B cell (primary cell): ENCODE results near the gene UTS2R. TPM values are rescaled to one million over a fixed set of nuclear protein-coding genes. Genes with fewer than 3 reads are reported as not detected.

ENCODE experiments used
- ATAC-seq: fragments of 200-7000 bp; cut with Tn5 transposase; one replicate; pipeline ENCODE4 v1.10.0; 2021; ENCODE audit warnings: low read depth, mild to moderate bottlenecking, moderate number of reproducible peaks, moderate library complexity
- CTCF ChIA-PET: fragments of 350-600 bp; sonication (Branson Sonifier 250); formaldehyde crosslinking; loops from one replicate; lab custom pipeline; 2021; ENCODE audit warnings: antibody characterized with exemption, inconsistent platforms; lab: Charles Lee
- POLR2A ChIA-PET: fragments of 350-600 bp; sonication (Branson Sonifier 250); formaldehyde crosslinking; loops from one replicate; lab custom pipeline; 2021; ENCODE audit warnings: antibody characterized with exemption; lab: Charles Lee
- DNase-seq: peaks from one replicate; pipeline ENCODE4 v3.0.0; 2013
- H2AFZ ChIP-seq: 2 replicates; pipeline ENCODE4 v1.6.1; 2012; ENCODE audit warnings: mild to moderate bottlenecking, low read depth, low read length; ENCODE audit not compliant: insufficient read depth, poor library complexity, severe bottlenecking
- H3K27ac ChIP-seq, 2 donors: 1 replicate in 1 of 2; 2 replicates in 1 of 2; pipeline ENCODE4 v1.5.1; 2012 to 2013; ENCODE audit warnings: low read length in 2 of 2, mild to moderate bottlenecking in 2 of 2, moderate library complexity in 1 of 2
- H3K27me3 ChIP-seq, 4 experiments: fragments of 200-600 bp in 1 of 4; sonication (generic) in 1 of 4; replicated peaks in 1 of 4; 1 replicate in 2 of 4; 2 replicates in 2 of 4; pipeline versions ENCODE4 v1.6.1 to v1.7.0; 2013 to 2016; ENCODE audit warnings: low read length in 3 of 4, mild to moderate bottlenecking in 2 of 4, mixed read lengths in 1 of 4, moderate library complexity in 1 of 4; ENCODE audit not compliant: insufficient read depth in 4 of 4, control insufficient read depth in 3 of 4; ENCODE audit errors: control extremely low read depth in 1 of 4
- H3K36me3 ChIP-seq, 2 experiments: replicated peaks in 1 of 2; 1 replicate in 1 of 2; 2 replicates in 1 of 2; pipeline versions ENCODE4 v1.6.1 to v1.7.1; 2013; ENCODE audit warnings: low read length in 1 of 2; ENCODE audit not compliant: insufficient read depth in 2 of 2, control insufficient read depth in 1 of 2; ENCODE audit errors: control extremely low read depth in 1 of 2, extremely low read depth in 1 of 2
- H3K4me1 ChIP-seq, 2 donors: fragments of 200-600 bp in 1 of 2; sonication (generic) in 1 of 2; 1 replicate in 1 of 2; 2 replicates in 1 of 2; pipeline versions ENCODE4 v1.5.1 to v1.6.1; 2013 to 2017; ENCODE audit warnings: low read length in 2 of 2; ENCODE audit not compliant: control insufficient read depth in 2 of 2, insufficient read depth in 2 of 2
- H3K4me2 ChIP-seq: replicated peaks from 2 replicates; pipeline ENCODE3; 2012; ENCODE audit warnings: mild to moderate bottlenecking, low read depth, low read length; ENCODE audit not compliant: poor library complexity, severe bottlenecking
- H3K4me3 ChIP-seq, 5 experiments: fragments of 200-600 bp in 1 of 5; sonication (generic) in 1 of 5; 1 replicate in 3 of 5; 2 replicates in 2 of 5; pipeline versions ENCODE4 v1.5.1 to v1.7.0; 2011 to 2016; ENCODE audit warnings: low read length in 4 of 5, mild to moderate bottlenecking in 4 of 5, low read depth in 2 of 5, control low read depth in 1 of 5, moderate library complexity in 1 of 5; ENCODE audit not compliant: insufficient read depth in 1 of 5; ENCODE audit errors: control extremely low read depth in 1 of 5, extremely low read depth in 1 of 5
- H3K79me2 ChIP-seq: fragments of 200-600 bp; sonication (generic); one replicate; pipeline ENCODE4 v1.6.0; 2016; ENCODE audit warnings: low read length; ENCODE audit not compliant: control insufficient read depth, insufficient read depth
- H3K9ac ChIP-seq: fragments of 200-600 bp; sonication (generic); 2 replicates; pipeline ENCODE4 v1.6.1; 2017; ENCODE audit warnings: mild to moderate bottlenecking, low read length, moderate library complexity
- H3K9me3 ChIP-seq, 3 donors: one replicate each; pipeline versions ENCODE4 v1.6.1 to v1.7.1; 2013; ENCODE audit warnings: low read length in 2 of 3; ENCODE audit not compliant: control insufficient read depth in 2 of 3, insufficient read depth in 1 of 3; ENCODE audit errors: control extremely low read depth in 1 of 3
- H4K20me1 ChIP-seq: 2 replicates; pipeline ENCODE4 v1.6.0; 2012; ENCODE audit warnings: mild to moderate bottlenecking, low read length; ENCODE audit not compliant: insufficient read depth, control insufficient read depth, poor library complexity, severe bottlenecking
- H3K27ac Mint-ChIP-seq: one replicate; pipeline ENCODE4 v1.8.0; 2021; ENCODE audit warnings: mixed read lengths
- H3K27me3 Mint-ChIP-seq: one replicate; pipeline ENCODE4 v1.8.0; 2021; ENCODE audit warnings: mixed read lengths
- H3K4me1 Mint-ChIP-seq: one replicate; pipeline ENCODE4 v1.8.0; 2021; ENCODE audit warnings: mixed read lengths
- H3K4me3 Mint-ChIP-seq: one replicate; pipeline ENCODE4 v1.8.0; 2021; ENCODE audit warnings: mixed read lengths
- H3K9me3 Mint-ChIP-seq: one replicate; pipeline ENCODE4 v1.8.0; 2022; ENCODE audit warnings: mixed read lengths; ENCODE audit not compliant: insufficient read depth
- EZH2 ChIP-seq: IDR thresholded peaks from 2 replicates; pipeline ENCODE4 v1.6.1; 2012; ENCODE audit warnings: borderline replicate concordance, low read depth, mild to moderate bottlenecking, moderate library complexity, low read length; ENCODE audit not compliant: insufficient read depth, poor library complexity, severe bottlenecking
- WGBS: methylation state at CpG from one replicate; pipeline ENCODE4 v1.1.5; 2013; ENCODE audit warnings: missing lambda C conversion rate; ENCODE audit not compliant: insufficient coverage; 5-methylcytosine and 5-hydroxymethylcytosine counted together
- intact Hi-C: fragments of 100-400 bp; cut with micrococcal nuclease; formaldehyde crosslinking; loops from one replicate; pipeline ENCODE4 v1.10.0; 2022
- polyA plus RNA-seq: library from polyadenylated mRNA; depleted of rRNA; stranded (reverse); fragments of >200 nt; gene quantifications from 2 replicates; pipeline ENCODE4 v1.2.3, GENCODE V29; 2012
- total RNA-seq, 2 donors: library from RNA; stranded (reverse); fragments of 120-200 nt in 1 of 2; gene quantifications; 1 replicate in 1 of 2; 2 replicates in 1 of 2; pipeline versions ENCODE4 v1.2.3 to v1.2.4, GENCODE V29; 2013 to 2022
- TF ChIP-seq, protein P1 (sequence below): fragments of 200-600 bp; IDR thresholded peaks from one replicate; pipeline ENCODE4 v1.8.0; 2022; ENCODE audit warnings: antibody characterized with exemption, mild to moderate bottlenecking

The UTS2R gene
- total and polyA plus RNA-seq, 2 donors (not counting 1 experiment from before 2014, with no cell fraction given): 0.86 TPM; not detected in 1

DNA sequence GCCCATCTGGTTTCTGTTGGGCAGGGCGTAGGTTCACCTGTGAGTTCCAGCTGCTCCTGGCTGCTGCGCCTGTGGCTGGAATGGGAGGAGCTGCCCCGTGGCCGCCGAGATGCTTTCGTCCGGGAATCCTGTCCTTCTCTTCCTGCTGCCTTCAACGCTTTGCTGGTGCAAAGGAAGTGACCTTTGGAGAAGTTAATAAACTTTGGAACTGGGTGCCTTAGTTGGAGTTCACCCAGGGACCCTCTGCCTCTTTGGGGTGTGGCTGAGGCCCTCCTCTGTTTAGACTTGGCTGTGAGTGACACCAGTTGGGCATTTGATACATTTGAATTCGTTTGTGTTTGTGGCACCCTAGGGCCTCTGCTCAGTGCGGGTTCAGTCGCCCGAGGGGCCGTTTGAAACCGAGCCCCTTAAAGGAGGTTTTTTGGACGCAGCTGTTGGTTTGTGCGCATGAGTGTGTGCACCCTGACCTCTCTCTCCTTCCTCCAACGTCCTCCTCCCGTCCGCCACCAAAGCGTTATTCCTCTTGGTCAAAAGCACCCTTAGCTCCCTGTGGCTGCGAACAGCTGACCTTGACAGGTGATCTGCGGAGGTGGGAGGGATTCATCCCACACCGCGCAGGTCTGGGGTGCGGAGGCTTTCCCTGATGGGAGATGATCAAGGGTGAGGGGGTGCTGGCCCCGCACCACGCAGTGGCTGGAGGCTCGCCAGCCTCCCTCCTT, 29.0 kb upstream of the UTS2R start:
- no peak overlapping the region for H2AFZ ChIP-seq
- intact Hi-C loops: no loop called here
- ChIA-PET POLR2A (no interaction called here), CTCF (no interaction called here)
- Mint-ChIP-seq H3K9me3 (no peaks in the 10 kb centered on the region), H3K27me3 (peaks cover 12% of the 10 kb centered on the region), H3K4me3 (no peak overlapping the region), H3K4me1 (peaks cover 6% of the 10 kb centered on the region), H3K27ac (no peak overlapping the region)
- peaks cover 0 to 10% (median 0%) of the 10 kb centered on the region in 4 experiments for H3K27me3 ChIP-seq
- no peak for DNase-seq
- H3K36me3 ChIP-seq: no peaks in the 10 kb centered on the region
- H3K27ac ChIP-seq: no peak overlapping the region
- no peak overlapping the region for H3K4me3 ChIP-seq
- no peak for ATAC-seq
- peaks cover 4% of the 10 kb centered on the region in 2 donors for H3K4me1 ChIP-seq
- no peak overlapping the region for H3K9ac ChIP-seq
- H3K79me2 ChIP-seq: no peaks in the 10 kb centered on the region
- TF ChIP-seq EZH2: no peak
- TF ChIP-seq, protein P1, sequence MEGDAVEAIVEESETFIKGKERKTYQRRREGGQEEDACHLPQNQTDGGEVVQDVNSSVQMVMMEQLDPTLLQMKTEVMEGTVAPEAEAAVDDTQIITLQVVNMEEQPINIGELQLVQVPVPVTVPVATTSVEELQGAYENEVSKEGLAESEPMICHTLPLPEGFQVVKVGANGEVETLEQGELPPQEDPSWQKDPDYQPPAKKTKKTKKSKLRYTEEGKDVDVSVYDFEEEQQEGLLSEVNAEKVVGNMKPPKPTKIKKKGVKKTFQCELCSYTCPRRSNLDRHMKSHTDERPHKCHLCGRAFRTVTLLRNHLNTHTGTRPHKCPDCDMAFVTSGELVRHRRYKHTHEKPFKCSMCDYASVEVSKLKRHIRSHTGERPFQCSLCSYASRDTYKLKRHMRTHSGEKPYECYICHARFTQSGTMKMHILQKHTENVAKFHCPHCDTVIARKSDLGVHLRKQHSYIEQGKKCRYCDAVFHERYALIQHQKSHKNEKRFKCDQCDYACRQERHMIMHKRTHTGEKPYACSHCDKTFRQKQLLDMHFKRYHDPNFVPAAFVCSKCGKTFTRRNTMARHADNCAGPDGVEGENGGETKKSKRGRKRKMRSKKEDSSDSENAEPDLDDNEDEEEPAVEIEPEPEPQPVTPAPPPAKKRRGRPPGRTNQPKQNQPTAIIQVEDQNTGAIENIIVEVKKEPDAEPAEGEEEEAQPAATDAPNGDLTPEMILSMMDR: no peak
- H4K20me1 ChIP-seq: no peaks in the 10 kb centered on the region
- H3K9me3 ChIP-seq: peaks cover 0 to 5% (median 0%) of the 10 kb centered on the region in 3 donors
- no peak overlapping the region for H3K4me2 ChIP-seq
- 96% methylated on average over 20 of the region's 28 CpGs for WGBS

DNA sequence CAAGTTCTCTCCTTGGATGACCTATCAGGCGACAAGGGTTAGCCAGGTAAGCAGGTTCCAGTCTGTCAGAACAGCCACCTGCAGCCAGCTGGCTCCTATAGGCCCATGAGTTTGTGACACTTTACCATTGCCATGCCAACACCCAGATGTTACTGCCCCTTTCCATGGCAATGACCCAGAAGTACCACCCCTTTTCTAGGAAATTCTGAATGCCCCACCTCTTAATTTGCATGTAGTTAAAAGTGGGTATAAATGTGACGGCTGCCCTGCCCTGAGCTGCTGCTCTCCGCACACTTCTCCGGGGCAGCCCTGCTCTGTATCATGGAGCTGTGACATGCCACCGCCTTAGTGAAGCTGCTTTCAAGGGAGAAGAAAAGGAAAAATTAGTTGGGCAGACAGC, 28.0 kb upstream of the UTS2R start:
- intact Hi-C loops: no loop called here
- TF ChIP-seq, protein P1: no peak
- TF ChIP-seq EZH2: no peak
- Histone ChIP-seq H4K20me1 (no peaks in the 10 kb centered on the region), H3K27me3 (peaks cover 0 to 12% (median 0%) of the 10 kb centered on the region in 4 experiments), H3K36me3 (no peaks in the 10 kb centered on the region), H3K4me3 (no peak overlapping the region), H3K4me2 (no peak overlapping the region), H3K27ac (no peak overlapping the region), H3K4me1 (peaks cover 4% of the 10 kb centered on the region in 2 donors), H3K9me3 (peaks cover 0 to 5% (median 0%) of the 10 kb centered on the region in 3 donors), H2AFZ (no peak overlapping the region), H3K79me2 (no peaks in the 10 kb centered on the region), H3K9ac (no peak overlapping the region)
- no peak for DNase-seq
- 82% methylated on average over 4 of the region's 5 CpGs for WGBS
- ChIA-PET CTCF (interaction anchor here (0.7 to 1.7 kb wide), 3 partner anchors 9 to 210 kb away, joined by 3 to 6 read pairs (median 3); no protein-coding TSS in a partner anchor), POLR2A (no interaction called here)
- ATAC-seq: no peak
- H3K27me3 Mint-ChIP-seq: peaks cover 13% of the 10 kb centered on the region
- no peak overlapping the region for H3K4me3 Mint-ChIP-seq
- H3K4me1 Mint-ChIP-seq: peaks cover 6% of the 10 kb centered on the region
- H3K9me3 Mint-ChIP-seq: no peaks in the 10 kb centered on the region
- no peak overlapping the region for H3K27ac Mint-ChIP-seq
